Colonic mucosa (tissue), 4 donors: Measurements from ENCODE around the gene SRPK2. TPM values are rescaled to one million over a fixed set of nuclear protein-coding genes. Genes with fewer than 3 reads are reported as not detected.

Experiments
- DNase-seq: peaks from one replicate; pipeline ENCODE4 v3.0.0-alpha.2; 2020
- H3K27ac ChIP-seq: fragments of 200-600 bp; one replicate; pipeline ENCODE4 v1.8.0; 2021
- H3K27me3 ChIP-seq: fragments of 200-600 bp; one replicate; pipeline ENCODE4 v1.8.0; 2021
- H3K36me3 ChIP-seq: fragments of 200-600 bp; one replicate; pipeline ENCODE4 v1.8.0; 2021
- H3K4me1 ChIP-seq: fragments of 200-600 bp; one replicate; pipeline ENCODE4 v1.8.0; 2021; ENCODE audit warnings: mild to moderate bottlenecking
- H3K4me3 ChIP-seq: fragments of 200-600 bp; one replicate; pipeline ENCODE4 v1.8.0; 2021
- H3K9ac ChIP-seq, 2 donors: one replicate each; pipeline ENCODE4 v1.7.0; 2013; ENCODE audit warnings: control low read depth in 2 of 2, low read depth in 2 of 2, low read length in 2 of 2
- H3K9me3 ChIP-seq: fragments of 200-600 bp; one replicate; pipeline ENCODE4 v1.8.0; 2021
- CTCF ChIP-seq: fragments of 200-600 bp; IDR thresholded peaks from one replicate; pipeline ENCODE4 v1.8.0; 2022; ENCODE audit warnings: antibody characterized with exemption, mild to moderate bottlenecking
- intact Hi-C: fragments of 100-400 bp; cut with DNase I; formaldehyde crosslinking; loops from one replicate; pipeline ENCODE4 v1.14.1; 2022
- total RNA-seq, 2 donors: library from RNA; stranded (reverse); fragmentation: NEBNext Ultra II Directional in 1 of 2; extraction: Animal tissue kit (Norgen Biotek cat#: 25700) in 1 of 2; gene quantifications; one replicate each; pipeline ENCODE4 v1.2.1, GENCODE V29; 2021
- donor health status: healthy.
- donor health status: DM: no; HTN: no; CAD: no.
- donor health status: DM: no; HTN: no; CAD: no.

The SRPK2 gene
- total RNA-seq, 2 donors from 2014 or later, result 25.0 to 30.1 TPM

GRCh38 chr7:105187302-105188169, 201.2 kb downstream of the SRPK2 start:
- no peak for TF ChIP-seq CTCF
- H3K27me3 ChIP-seq, result no peaks in the 10 kb centered on the region
- H3K4me3 ChIP-seq, result no peak overlapping the region
- H3K36me3 ChIP-seq, result no peaks in the 10 kb centered on the region
- DNase-seq, result no peak
- H3K27ac ChIP-seq, result no peak overlapping the region
- intact Hi-C loops, result no loop called here
- H3K4me1 ChIP-seq, result no peaks in the 10 kb centered on the region
- H3K9ac ChIP-seq, result no peak overlapping the region
- no peaks in the 10 kb centered on the region for H3K9me3 ChIP-seq

- TF ChIP-seq CTCF, result no peak
- H3K9ac ChIP-seq, result no peak overlapping the region
These were observed 203.3 kb downstream of the SRPK2 start for GRCh38 chr7:105185290-105186010.

GRCh38 chr7:105180002-105180401, 208.7 kb downstream of the SRPK2 start:
- no peaks in the 10 kb centered on the region for H3K27me3 ChIP-seq
- intact Hi-C loops, result no loop called here
- no peak for DNase-seq
- no peaks in the 10 kb centered on the region for H3K9me3 ChIP-seq
- TF ChIP-seq CTCF, result no peak
- no peaks in the 10 kb centered on the region for H3K36me3 ChIP-seq
- no peak overlapping the region for H3K9ac ChIP-seq
- no peaks in the 10 kb centered on the region for H3K4me1 ChIP-seq
- H3K4me3 ChIP-seq, result no peak overlapping the region
- H3K27ac ChIP-seq, result no peak overlapping the region

More at GRCh38 chr7:105185290-105186010, 203.3 kb downstream of the SRPK2 start:
- H3K4me3 ChIP-seq, result no peak overlapping the region
- no peaks in the 10 kb centered on the region for H3K9me3 ChIP-seq
- no peaks in the 10 kb centered on the region for H3K4me1 ChIP-seq
- no peaks in the 10 kb centered on the region for H3K36me3 ChIP-seq
- intact Hi-C loops, result no loop called here
- H3K27me3 ChIP-seq, result no peaks in the 10 kb centered on the region
- no peak overlapping the region for H3K27ac ChIP-seq
- no peak for DNase-seq

GRCh38 chr7:105178928-105179541, 209.7 kb downstream of the SRPK2 start:
- intact Hi-C loops, result no loop called here
- H3K4me3 ChIP-seq, result no peak overlapping the region
- no peaks in the 10 kb centered on the region for H3K27me3 ChIP-seq
- no peak for TF ChIP-seq CTCF
- no peak overlapping the region for H3K27ac ChIP-seq
- H3K9ac ChIP-seq, result no peak overlapping the region
- H3K36me3 ChIP-seq, result no peaks in the 10 kb centered on the region
- H3K4me1 ChIP-seq, result no peaks in the 10 kb centered on the region
- no peaks in the 10 kb centered on the region for H3K9me3 ChIP-seq
- DNase-seq, result no peak

GRCh38 chr7:105178177-105178576, 210.5 kb downstream of the SRPK2 start:
- no peak for TF ChIP-seq CTCF
- H3K9ac ChIP-seq, result no peak overlapping the region
- no peak overlapping the region for H3K4me3 ChIP-seq
- H3K36me3 ChIP-seq, result no peaks in the 10 kb centered on the region
- H3K4me1 ChIP-seq, result no peaks in the 10 kb centered on the region
- no peaks in the 10 kb centered on the region for H3K27me3 ChIP-seq
- DNase-seq, result no peak
- intact Hi-C loops, result no loop called here
- no peak overlapping the region for H3K27ac ChIP-seq
- H3K9me3 ChIP-seq, result no peaks in the 10 kb centered on the region
